Stimulated activated CD8-positive, alpha-beta memory T cell treated with anti-CD3 and anti-CD28 coated beads, Interleukin-12 subunit alpha, Interleukin-12 subunit beta, amount 100 ng/mL, for 4 hours (primary cell): ENCODE results near the gene ITIH4.

Experiments
- DNase-seq: peaks from one replicate; pipeline ENCODE4 v3.0.0-alpha.2; 2020; ENCODE audit warnings: low read depth

ITIH4 gene

GRCh38 chr3:52830535-52831258, at the start of gene ITIH4:
ITIH4 (minus strand) TSS chr3:52830672; CDS start chr3:52830642, 30 bp downstream.
- DNase-seq = no peak

- no peak for DNase-seq
Measured at GRCh38 chr3:52880047-52880446, 49.6 kb upstream of the ITIH4 start.

DNA sequence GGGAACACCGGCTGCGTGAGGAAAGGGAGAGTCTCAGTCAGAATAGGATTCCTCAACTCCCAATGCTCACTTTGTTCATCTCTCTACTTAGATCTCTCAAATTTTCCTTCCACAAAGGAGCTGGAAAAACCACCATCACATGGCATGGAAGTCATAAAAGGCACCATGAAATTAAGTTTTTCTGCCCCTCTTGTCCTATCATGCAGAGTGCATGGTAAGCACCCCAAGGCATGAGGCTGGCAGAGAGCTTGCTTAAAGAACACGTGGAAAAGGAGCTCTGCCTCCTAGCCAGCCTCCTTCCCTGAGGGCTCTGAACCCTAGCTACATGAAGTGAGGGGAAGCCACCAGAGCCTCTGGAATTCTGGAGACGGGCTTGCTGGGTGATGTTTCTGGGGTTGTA, 49.1 kb upstream of the ITIH4 start:
- DNase-seq = no peak

- DNase-seq = no peak
Measured at GRCh38 chr3:52879090-52879489, 48.6 kb upstream of the ITIH4 start.

DNA sequence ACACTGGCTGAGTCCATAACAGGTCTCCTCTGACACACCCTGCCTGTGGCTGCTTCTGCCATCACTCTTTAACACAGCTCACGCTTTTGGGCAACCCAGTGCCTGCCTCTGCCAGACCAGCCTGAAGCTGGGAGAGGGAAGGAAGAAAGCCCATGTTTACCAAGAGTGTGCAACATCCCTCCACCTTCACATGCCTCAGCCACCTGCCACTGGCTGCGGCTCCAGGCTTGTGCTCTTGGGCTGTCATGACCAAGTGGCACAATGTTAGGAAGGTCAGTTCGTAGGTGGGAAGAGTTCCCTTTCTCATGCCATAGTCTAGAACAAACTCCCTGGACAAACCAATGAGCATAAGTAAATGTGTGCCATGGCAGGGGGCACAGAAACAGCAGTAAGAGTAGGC, 46.6 kb upstream of the ITIH4 start:
- DNase-seq = no peak

DNA sequence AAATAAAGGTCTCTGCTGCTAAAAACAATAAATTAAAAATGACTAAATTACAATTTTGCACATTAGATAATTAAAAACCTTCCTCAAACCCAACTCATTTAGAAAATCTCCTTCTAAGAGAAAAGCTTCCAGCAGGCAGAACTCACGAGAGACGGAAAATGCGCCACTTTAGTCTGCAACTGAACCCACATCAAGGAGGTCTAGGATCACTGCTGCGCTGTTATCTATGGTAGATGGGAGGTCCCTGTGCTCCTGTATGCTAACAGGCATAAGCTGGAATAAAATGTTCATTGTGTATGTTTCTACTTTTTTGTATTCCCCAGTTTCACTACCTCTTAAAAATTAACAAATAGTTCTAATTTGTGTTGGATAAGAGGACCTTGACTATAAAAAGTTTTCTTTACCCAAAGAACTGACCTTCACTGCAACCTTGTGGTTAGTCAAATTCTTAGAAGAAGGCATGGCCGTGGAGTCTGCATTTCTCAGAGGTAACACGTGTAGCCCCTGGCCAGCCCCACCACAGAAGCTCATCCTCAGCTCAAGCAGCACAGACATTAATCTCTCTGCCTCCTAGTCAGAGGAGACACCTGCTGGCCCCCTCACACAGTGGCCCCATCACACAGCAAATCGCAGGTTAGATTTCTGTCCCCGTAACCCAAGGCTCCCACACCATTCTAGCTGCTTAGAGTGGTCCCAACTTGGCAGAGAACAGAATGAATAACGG, 44.6 kb upstream of the ITIH4 start:
- DNase-seq = no peak

DNA sequence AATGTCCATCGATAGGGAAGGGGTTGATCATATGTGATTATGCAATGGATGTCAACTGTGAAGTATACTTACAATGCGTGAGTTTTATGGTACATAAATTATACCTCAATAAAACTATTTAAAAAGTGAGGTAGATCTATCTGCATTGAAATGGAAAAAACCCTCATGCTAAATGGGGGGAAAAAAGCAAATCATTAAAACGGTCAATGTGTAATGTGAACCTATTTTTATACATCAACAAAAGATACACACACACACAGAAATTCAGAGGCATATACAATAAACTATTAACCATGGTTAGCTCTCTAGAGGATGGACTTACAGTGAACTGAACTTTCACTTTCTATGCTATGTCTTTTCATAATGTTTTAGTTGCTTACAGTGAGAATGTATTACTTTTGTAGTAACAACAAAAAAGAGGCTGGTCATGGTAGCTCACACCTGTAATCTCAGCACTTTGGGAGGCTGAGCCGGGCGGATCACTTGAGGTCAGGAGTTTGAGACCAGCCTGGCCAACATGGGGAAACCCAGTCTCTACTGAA, 43.8 kb upstream of the ITIH4 start:
- no peak for DNase-seq

DNA sequence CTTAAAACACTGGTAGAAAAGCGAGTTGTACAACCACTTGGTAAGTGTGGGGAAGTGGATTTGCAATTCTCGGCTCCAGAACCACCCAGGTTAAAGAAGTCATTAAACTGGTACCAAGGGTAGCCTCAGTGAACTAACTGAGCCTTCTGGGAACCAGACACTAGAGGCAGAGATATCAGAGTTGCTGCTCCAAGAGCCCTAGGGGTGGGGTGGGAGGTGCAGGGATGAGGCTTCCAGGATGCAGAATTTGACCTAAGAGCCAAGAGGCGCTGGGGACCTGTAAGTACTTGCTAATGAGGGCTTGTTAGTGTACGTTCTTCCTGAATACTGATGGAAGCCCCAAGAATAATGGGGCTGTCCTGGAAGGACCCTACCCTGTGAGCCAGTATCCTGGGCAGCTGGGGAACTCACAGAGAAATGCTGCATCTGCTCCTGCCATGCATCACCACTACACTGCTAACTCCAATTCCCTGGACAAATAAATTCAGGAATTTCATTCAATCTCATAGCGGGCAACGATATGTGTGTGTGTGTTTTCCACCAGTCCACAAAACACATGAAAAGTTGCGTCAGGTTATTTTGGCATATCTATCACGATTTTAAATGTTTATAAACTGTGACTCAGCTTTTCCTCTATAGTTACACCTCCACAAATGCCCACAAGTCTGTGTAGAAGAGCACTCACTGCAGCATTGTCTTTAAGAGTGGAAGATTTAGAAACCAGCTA, 43.1 kb upstream of the ITIH4 start:
- no peak for DNase-seq

- DNase-seq = no peak
Measured at GRCh38 chr3:52872245-52872644, 41.8 kb upstream of the ITIH4 start.

- no peak for DNase-seq
Measured at GRCh38 chr3:52871761-52872160, 41.3 kb upstream of the ITIH4 start.

DNA sequence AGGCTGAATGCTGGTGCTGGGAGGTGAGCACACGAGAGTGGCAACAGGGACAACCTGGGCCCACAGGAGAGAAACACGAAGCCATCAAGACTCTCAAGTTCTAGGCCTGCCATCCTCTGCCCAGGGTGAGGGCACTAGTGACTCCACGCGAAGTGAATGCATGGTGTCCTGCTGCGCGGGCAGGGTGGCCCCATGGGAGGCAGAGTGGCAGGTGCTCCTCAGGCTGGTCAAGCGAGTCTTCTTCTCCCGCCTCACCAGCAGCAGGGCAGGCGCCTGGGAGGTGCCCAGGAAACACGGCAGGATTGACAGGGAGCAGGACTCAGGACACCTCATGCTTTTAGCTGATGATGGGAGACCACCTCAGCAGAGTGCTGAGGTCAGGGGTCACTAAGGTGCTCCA, 40.0 kb upstream of the ITIH4 start:
- DNase-seq = no peak

DNA sequence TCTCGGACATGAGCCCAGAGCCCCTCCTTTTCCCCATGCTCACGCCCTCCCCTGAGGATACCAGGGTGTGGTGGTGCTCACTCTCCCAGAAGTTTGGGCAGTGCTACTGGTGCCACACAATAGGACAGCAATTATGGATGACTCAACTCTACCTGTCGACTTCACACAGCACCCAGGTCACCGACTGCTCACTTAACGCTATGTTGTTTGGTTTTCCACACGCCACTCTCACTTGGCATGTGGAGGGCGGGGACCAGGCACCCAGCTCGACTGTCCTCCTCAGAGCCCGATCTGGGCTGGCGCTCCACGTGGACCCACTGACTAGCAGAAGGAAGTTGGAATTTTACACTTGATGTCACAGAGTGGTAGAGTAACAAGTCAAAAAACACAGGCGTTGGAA, 36.0 kb upstream of the ITIH4 start:
- no peak for DNase-seq

DNA sequence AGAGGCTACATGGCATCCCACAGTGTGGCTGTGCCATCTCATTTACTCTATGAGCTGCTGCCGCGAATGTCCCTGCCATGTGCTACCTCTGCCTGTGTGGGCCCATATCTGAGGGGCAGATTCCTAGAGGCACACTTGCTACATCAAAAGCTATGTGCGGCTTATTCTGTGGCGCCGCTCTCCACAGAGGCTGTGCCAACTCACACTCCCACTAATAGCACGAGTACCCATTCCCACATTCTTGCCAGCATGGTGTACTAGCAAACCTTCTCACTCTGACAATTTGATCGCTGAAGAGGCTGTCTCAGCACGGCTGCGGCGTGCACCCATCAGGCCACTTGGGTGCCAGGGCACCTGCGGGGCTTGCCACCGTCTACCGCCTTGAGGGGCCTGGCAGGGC, 35.5 kb upstream of the ITIH4 start:
- no peak for DNase-seq

GRCh38 chr3:52860424-52860768, 29.9 kb upstream of the ITIH4 start:
- no peak for DNase-seq

DNA sequence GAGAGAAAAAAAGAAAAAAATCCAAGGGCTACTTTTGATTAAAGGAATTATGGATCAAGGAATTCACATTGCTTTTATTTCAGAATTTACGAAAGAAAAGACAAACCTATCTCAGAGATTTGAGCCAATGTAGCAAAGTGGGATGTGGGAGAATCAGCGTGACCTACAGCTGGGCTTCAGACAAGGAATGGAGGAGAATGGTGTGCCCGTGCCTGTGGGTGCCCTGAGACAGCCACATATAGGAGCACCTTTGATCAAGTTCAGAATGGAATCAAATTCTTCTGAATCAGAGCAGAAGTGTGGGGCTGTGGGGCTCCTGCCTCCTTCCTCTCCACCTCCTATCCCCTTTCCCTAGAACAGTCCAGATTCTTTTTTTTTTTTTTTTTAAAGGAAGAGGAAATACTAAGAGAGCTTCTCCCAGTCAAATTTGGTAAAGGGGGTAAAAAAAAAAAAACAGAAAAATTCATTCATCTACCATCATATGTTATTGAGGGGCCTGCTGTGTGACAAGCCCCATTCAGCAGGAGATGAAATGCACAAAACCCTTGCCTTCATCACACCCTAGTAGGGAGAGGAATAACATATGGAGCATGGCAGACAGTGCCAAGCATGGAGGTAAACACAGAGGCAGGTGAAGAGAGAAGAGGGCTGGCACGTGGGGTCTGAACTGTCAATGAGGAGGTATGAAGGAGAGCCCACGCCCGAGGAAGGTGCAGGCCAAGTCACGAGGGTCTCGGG, 29.4 kb upstream of the ITIH4 start:
- DNase-seq = no peak

DNA sequence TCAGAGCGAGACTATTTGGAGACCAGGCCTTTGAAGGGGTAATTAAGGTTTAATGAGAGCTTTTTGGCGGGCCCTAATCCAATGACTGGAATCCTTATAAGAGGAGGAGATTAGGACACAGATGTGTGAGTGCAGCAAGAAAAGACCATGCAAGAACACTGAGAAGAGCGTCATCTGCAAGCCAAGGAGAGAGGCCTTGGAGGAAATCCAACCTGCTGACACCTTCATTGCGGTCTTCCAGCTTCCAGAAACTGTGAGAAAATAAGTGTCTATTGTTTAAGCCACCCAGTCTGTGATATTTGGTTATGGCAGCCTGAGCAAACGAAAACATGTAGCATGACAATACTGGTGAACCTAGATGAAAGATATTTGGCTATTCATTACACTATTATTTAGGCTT, 27.4 kb upstream of the ITIH4 start:
- DNase-seq = no peak

GRCh38 chr3:52857133-52857532, 26.7 kb upstream of the ITIH4 start:
- no peak for DNase-seq

GRCh38 chr3:52856666-52857065, 26.2 kb upstream of the ITIH4 start:
- no peak for DNase-seq

DNA sequence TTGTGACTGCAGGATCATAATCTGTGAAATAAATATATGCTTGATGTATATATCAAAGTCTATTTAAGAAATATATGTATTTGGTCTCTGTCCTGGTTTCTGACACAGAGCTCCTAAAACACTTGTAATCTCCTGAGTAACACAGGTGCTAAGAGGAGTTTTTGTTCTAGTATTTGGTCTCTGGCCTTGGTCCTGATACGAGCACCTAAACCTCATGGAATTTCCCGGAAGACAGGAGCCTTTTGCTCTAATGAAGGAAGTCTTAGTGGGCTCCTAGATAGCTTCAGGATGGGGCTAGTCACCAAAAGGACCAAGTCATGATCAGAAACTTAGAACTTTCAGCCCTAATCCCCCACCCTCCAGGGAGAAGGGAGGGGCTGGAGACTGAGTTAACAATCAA, 23.5 kb upstream of the ITIH4 start:
- no peak for DNase-seq

- DNase-seq = no peak
Measured at GRCh38 chr3:52852419-52852818, 21.9 kb upstream of the ITIH4 start.

GRCh38 chr3:52851348-52851747, 20.9 kb upstream of the ITIH4 start:
- DNase-seq = no peak

GRCh38 chr3:52849656-52850055, 19.2 kb upstream of the ITIH4 start:
- no peak for DNase-seq
